ENCODE data around the gene EML5.

DNA sequence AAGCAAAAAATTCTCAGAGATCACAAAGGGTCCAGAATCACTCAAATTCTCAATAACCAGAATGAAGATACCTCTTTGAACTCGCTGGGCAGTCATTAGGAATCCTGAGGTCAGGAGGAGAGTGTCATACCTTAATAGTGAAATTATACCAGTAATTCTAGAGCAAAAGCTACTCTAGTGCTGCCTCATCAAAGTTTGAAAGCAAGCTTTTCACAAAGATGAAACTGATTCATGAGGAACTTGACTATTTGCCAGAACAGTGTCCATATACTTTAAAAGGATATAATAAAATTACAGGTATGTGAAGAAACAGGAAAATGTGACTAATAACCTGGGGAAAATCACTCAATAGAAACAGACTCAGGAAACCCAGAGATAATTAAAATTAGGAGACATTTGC lies 44.5 kb downstream of the EML5 start:
- no peak for TF ChIP-seq POLR2A (IDR thresholded peaks at IDR 0.05; ENCODE audit: low read length)
- no peak for TF ChIP-seq GATA1 (IDR thresholded peaks at IDR 0.05; ENCODE audit: low read depth, low read length)
